ENCODE data around the gene EIF3F. TPM values are rescaled to one million over a fixed set of nuclear protein-coding genes. Genes with fewer than 3 reads are reported as not detected.

Gene EIF3F
- total and polyA plus RNA-seq, 9 of the 15 experiments (the other 6 are each of a cell fraction or from before 2014, with no cell fraction given) = 50.1 to 259 (median 135) TPM

GRCh38 chr11:8038393-8038792 is 51.3 kb downstream of the EIF3F start:
- WGBS (ENCODE audit: insufficient coverage, low coverage, missing lambda C conversion rate) = 1% methylated on average over 8 of the region's 8 CpGs

More at GRCh38 chr11:8038393-8038792, 51.3 kb downstream of the EIF3F start:
- CTCF ChIA-PET (ENCODE audit: low intra/inter-chr PET ratio) = no interaction called here
- in situ Hi-C loops (cut with MboI) = no loop called here
- peaks cover 4 to 15% of the 10 kb centered on the region in 2 experiments; a peak in 4 of 5 replicates for H3K27me3 ChIP-seq (ENCODE audit: control insufficient read depth in 2 of 2, insufficient read depth in 2 of 2, low read length in 2 of 2)
- no peaks in the 10 kb centered on the region for H3K36me3 ChIP-seq (ENCODE audit: control insufficient read depth, insufficient read depth, low read length)
- peaks cover 11% of the 10 kb centered on the region for H4K20me1 ChIP-seq (replicated peaks; ENCODE audit: control insufficient read depth, insufficient read depth, low read length)
- no peaks in the 10 kb centered on the region for H3K9me1 ChIP-seq (ENCODE audit: control insufficient read depth, insufficient read depth, low read length)
- H3K9ac ChIP-seq (ENCODE audit: insufficient read depth in 1 of 2, low read depth in 2 of 2, low read length in 2 of 2) = no peak overlapping the region
- DNase-seq (ENCODE audit: extremely low read depth in 1 of 4, low spot score in 3 of 4) = peak in 1 of 4 experiments; percentile 12
- no peak overlapping the region for H3K27ac ChIP-seq (ENCODE audit: extremely low read depth, low read depth, low read length)
- no peak overlapping the region for H3K4me3 ChIP-seq
- ATAC-seq = 0 out of 3 replicates have a peak, but pooled peaks have one; percentile 19
- intact Hi-C loops (cut with micrococcal nuclease) = no loop called here
- no peaks in the 10 kb centered on the region for H3K9me3 ChIP-seq (replicated peaks; ENCODE audit: control insufficient read depth, insufficient read depth, low read depth, low read length)
- H3K4me1 ChIP-seq (replicated peaks in 1 of 2; ENCODE audit: control insufficient read depth in 2 of 2, insufficient read depth in 2 of 2, low read length in 2 of 2) = no peaks in the 10 kb centered on the region
- H3K4me2 ChIP-seq (ENCODE audit: insufficient read depth, low read length) = no peak overlapping the region
- H2AFZ ChIP-seq (ENCODE audit: low read depth, low read length) = no peak overlapping the region
- POLR2A ChIA-PET = interaction anchor here (1.0 kb wide), 1 partner anchor 13 kb away, joined by 4 read pairs; no protein-coding TSS in a partner anchor
- H3K79me2 ChIP-seq (ENCODE audit: control insufficient read depth, insufficient read depth, low read length) = no peaks in the 10 kb centered on the region
- no TSS peak for BruUV-seq (replicated peaks)
- TF ChIP-seq SMARCE1 (IDR thresholded peaks at IDR 0.05) = no peak
- TF ChIP-seq KLF1 (tag; IDR thresholded peaks at IDR 0.05) = no peak
- TF ChIP-seq RFX1 (IDR thresholded peaks at IDR 0.05) = peak; percentile 92
- TF ChIP-seq, protein P1, sequence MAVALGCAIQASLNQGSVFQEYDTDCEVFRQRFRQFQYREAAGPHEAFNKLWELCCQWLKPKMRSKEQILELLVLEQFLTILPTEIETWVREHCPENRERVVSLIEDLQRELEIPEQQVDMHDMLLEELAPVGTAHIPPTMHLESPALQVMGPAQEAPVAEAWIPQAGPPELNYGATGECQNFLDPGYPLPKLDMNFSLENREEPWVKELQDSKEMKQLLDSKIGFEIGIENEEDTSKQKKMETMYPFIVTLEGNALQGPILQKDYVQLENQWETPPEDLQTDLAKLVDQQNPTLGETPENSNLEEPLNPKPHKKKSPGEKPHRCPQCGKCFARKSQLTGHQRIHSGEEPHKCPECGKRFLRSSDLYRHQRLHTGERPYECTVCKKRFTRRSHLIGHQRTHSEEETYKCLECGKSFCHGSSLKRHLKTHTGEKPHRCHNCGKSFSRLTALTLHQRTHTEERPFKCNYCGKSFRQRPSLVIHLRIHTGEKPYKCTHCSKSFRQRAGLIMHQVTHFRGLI (CRISPR knock-in tag; IDR thresholded peaks at IDR 0.05) = no peak
- no peak for TF ChIP-seq MED1 (CRISPR knock-in tag; IDR thresholded peaks at IDR 0.05; ENCODE audit: borderline replicate concordance)
- no peak for TF ChIP-seq ZZZ3 (IDR thresholded peaks at IDR 0.05)
- no peak for TF ChIP-seq RUNX1 (IDR thresholded peaks at IDR 0.05; ENCODE audit: low read depth)
- no peak for FAIRE-seq

Measured in K562 (cell line).